ENCODE measurements around the gene RMRP. TPM values are rescaled to one million over a fixed set of nuclear protein-coding genes. Genes with fewer than 3 reads are reported as not detected.

Gene RMRP
- total RNA-seq, 4 donors from 2014 or later, result 1,246 to 15,173 (median 11,383) TPM

DNA sequence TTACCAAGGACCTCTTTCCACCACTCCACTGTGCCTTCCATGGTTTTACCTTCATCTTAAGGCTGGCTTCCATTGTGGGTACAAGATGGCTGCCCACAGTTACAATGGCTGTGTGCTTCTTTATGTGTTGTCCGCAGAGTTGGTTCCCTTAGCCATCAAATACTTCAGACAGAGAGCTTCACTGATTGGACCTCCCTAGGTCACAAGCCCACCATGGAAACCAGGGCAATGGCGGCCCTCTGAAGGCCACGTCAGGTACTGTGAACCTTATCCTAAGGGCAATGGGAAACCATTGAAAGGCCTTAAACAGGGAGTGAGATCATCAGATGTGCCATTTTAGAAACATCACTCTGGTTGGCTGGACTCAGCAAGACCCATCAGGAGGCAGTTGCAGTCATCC, 10.1 kb upstream of the RMRP start:
- H3K9me3 ChIP-seq, result no peaks in the 10 kb centered on the region
- no peak overlapping the region for H3K27ac ChIP-seq
- no peaks in the 10 kb centered on the region for H3K27me3 ChIP-seq
- 97% methylated on average over 3 of the region's 3 CpGs for WGBS
- TF ChIP-seq, protein P1, sequence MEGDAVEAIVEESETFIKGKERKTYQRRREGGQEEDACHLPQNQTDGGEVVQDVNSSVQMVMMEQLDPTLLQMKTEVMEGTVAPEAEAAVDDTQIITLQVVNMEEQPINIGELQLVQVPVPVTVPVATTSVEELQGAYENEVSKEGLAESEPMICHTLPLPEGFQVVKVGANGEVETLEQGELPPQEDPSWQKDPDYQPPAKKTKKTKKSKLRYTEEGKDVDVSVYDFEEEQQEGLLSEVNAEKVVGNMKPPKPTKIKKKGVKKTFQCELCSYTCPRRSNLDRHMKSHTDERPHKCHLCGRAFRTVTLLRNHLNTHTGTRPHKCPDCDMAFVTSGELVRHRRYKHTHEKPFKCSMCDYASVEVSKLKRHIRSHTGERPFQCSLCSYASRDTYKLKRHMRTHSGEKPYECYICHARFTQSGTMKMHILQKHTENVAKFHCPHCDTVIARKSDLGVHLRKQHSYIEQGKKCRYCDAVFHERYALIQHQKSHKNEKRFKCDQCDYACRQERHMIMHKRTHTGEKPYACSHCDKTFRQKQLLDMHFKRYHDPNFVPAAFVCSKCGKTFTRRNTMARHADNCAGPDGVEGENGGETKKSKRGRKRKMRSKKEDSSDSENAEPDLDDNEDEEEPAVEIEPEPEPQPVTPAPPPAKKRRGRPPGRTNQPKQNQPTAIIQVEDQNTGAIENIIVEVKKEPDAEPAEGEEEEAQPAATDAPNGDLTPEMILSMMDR (IDR thresholded peaks at IDR 0.05), result no peak
- no peak for TF ChIP-seq POLR2A (IDR thresholded peaks at IDR 0.05)
- no peak for TF ChIP-seq POLR2AphosphoS5 (IDR thresholded peaks at IDR 0.05)
- no peak for TF ChIP-seq EP300 (IDR thresholded peaks at IDR 0.05)
- no peak overlapping the region for H3K4me3 ChIP-seq
- H3K36me3 ChIP-seq, result no peaks in the 10 kb centered on the region
- no peak for DNase-seq (ENCODE audit: low spot score in 2 of 2)
- peaks cover 14% of the 10 kb centered on the region for H3K4me1 ChIP-seq

DNA sequence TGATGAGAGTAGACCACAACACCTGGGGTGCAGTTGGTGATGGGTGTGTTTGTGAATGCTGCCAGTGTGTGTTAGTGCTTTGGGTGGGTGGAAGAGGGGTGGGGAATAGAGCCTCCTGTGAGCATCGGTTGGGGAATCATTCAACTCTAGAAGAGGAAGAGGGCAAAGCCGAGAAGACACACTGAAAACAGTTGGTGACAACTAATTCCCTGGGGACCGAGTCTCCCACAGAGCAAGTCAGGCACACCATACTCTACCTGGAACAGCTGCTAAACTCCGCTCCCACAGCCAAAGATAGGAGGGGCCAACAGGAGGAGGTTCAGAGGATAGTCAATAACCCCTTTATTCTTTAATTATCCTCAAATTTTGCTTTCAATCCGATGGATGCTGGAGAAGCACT, 8.7 kb upstream of the RMRP start:
- Histone ChIP-seq H3K4me1 (peaks cover 18% of the 10 kb centered on the region), H3K27ac (no peak overlapping the region)
- DNase-seq (ENCODE audit: low spot score in 2 of 2), result no peak

DNA sequence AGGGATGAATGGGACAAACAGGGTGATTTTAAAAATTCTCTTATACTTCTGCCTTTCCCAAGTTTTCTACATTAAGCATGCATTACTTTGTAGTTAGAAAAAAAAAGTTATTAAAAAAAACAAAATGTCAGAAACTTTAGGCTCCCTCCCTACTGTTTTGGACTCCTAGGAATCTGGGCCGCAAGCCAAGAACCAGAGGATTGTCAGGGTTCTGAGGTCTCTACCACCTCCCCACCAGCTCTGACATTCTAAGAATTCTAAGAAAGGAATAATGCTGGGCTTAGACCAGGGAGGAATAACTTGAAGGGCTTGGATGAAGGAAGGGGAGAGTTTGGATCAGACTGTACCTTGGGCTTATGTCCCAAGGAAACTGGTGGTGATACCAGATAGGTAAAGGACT, 8.2 kb upstream of the RMRP start:
- Histone ChIP-seq H3K4me1 (peaks cover 22% of the 10 kb centered on the region), H3K27ac (no peak overlapping the region), H3K4me3 (no peak overlapping the region), H3K27me3 (no peaks in the 10 kb centered on the region), H3K36me3 (no peaks in the 10 kb centered on the region), H3K9me3 (no peaks in the 10 kb centered on the region)
- no peak for DNase-seq (ENCODE audit: low spot score in 2 of 2)
- WGBS, result 76% methylated on average over 1 of the region's 1 CpG
- TF ChIP-seq POLR2AphosphoS5 (IDR thresholded peaks at IDR 0.05) (no peak), POLR2A (IDR thresholded peaks at IDR 0.05) (no peak), EP300 (IDR thresholded peaks at IDR 0.05) (no peak)
- TF ChIP-seq, protein P1 (IDR thresholded peaks at IDR 0.05), result no peak

More for the DNA sequence above, 8.7 kb upstream of the RMRP start:
- H3K36me3 ChIP-seq, result no peaks in the 10 kb centered on the region
- no peaks in the 10 kb centered on the region for H3K9me3 ChIP-seq
- no peak overlapping the region for H3K4me3 ChIP-seq
- 91% methylated on average over 5 of the region's 5 CpGs for WGBS
- H3K27me3 ChIP-seq, result no peaks in the 10 kb centered on the region
- no peak for TF ChIP-seq POLR2AphosphoS5 (IDR thresholded peaks at IDR 0.05)
- TF ChIP-seq POLR2A (IDR thresholded peaks at IDR 0.05), result no peak
- TF ChIP-seq EP300 (IDR thresholded peaks at IDR 0.05), result no peak
- TF ChIP-seq, protein P1 (IDR thresholded peaks at IDR 0.05), result no peak

DNA sequence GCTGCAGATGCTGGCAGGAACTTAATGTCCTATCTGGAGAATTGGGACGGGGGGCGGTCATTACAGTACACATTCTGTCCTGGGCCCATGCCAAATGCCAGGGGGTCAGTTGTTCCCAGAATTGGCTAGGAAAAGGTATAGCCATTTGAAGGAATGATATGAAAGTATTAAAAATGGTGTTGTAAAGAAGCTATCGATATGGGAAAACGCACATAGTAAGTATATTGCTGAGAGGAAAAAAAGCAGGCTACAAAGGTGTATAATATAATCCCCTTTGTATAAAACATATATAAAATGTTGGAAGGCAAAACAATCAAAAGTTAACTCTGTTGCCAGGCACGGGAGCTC, 7.6 kb upstream of the RMRP start:
- H3K4me1 ChIP-seq, result peaks cover 28% of the 10 kb centered on the region

DNA sequence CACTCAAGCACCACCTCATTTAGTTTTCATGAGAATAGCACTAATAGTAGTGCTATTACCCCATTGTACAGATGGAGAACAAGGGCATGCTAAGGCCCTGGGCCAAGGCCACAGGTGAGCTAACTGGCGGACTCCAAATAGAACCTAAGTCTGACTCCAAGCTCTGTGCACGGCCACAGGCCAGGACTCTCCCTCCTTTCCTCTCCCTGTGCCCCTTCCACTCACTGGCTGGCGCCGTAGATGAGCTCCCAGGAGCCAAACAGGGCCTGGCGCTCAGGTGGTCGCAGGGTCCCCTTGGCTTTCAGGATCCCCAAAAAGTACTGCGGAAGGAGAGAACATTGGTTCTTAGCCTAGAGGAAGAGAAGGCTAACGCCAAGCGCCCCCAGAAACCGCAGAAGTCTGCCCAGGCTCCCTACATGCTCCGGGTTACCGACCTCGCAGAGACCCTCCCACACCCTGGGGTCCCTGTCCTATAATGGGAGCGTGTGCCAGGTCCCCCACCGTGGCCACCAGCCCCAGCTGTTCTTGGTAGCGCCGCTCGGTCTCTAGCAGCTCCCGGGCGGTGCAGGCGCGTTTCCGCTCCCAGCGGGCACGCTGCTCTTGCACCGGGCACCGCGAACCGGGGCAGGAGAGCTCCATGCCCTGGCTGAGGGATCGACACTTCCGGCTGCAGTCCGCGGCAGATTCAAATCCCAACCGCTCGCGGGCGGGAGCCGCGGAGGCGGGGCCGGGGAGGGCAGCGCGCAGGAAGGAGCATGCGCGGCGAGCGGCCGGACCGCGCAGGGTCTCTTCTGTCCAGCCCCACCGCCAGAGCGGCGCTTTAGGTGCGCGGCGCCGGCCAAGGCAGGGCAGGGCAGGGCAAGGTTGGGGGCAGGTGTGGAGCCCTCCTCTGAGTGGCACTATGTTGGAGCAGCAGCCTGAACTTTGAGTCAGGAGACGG, 7.0 kb upstream of the RMRP start, which contains the start of gene ARHGEF39:
TSS of gene ARHGEF39 (minus strand) at position 665 of the 940 bp plus-strand sequence. CDS start at position 639, 26 bp downstream.
- H3K4me1 ChIP-seq, result peaks cover 35% of the 10 kb centered on the region
- no peaks in the 10 kb centered on the region for H3K9me3 ChIP-seq
- H3K36me3 ChIP-seq, result peaks cover 4% of the 10 kb centered on the region
- DNase-seq (ENCODE audit: low spot score in 2 of 2), result peak in 1 of 2 donors; percentile 84
- WGBS, result 16% methylated on average over 18 of the region's 58 CpGs
- H3K27ac ChIP-seq, result peak within 1 kb of the TSS; percentile 32
- H3K27me3 ChIP-seq, result no peaks in the 10 kb centered on the region
- TF ChIP-seq EP300 (IDR thresholded peaks at IDR 0.05) (no peak), POLR2A (IDR thresholded peaks at IDR 0.05) (no peak), POLR2AphosphoS5 (IDR thresholded peaks at IDR 0.05) (no peak)
- TF ChIP-seq, protein P1 (IDR thresholded peaks at IDR 0.05), result no peak
- H3K4me3 ChIP-seq, result peak within 1 kb of the TSS; percentile 58

More for the DNA sequence above, 7.6 kb upstream of the RMRP start:
- Histone ChIP-seq H3K9me3 (no peaks in the 10 kb centered on the region), H3K27ac (no peak overlapping the region), H3K36me3 (peaks cover 4% of the 10 kb centered on the region), H3K27me3 (no peaks in the 10 kb centered on the region), H3K4me3 (peak overlapping the region; percentile 58)
- TF ChIP-seq, protein P1 (IDR thresholded peaks at IDR 0.05), result no peak
- no peak for TF ChIP-seq EP300 (IDR thresholded peaks at IDR 0.05)
- TF ChIP-seq POLR2AphosphoS5 (IDR thresholded peaks at IDR 0.05), result no peak
- TF ChIP-seq POLR2A (IDR thresholded peaks at IDR 0.05), result no peak
- 12% methylated on average over 5 of the region's 5 CpGs for WGBS
- no peak for DNase-seq (ENCODE audit: low spot score in 2 of 2)

Measured in suprapubic skin (tissue), 4 donors.